ENCODE results near the gene SPATA13. TPM values are rescaled to one million over a fixed set of nuclear protein-coding genes. Genes with fewer than 3 reads are reported as not detected.
A peak's percentile ranks its signal among the peaks of the same experiment; 100 is the strongest.
"Not testable (repeated sequence)": the region's sequence is repeated elsewhere in the genome, so short reads cannot be mapped to it uniquely, and the experiment has no call there.

SPATA13 gene
- total RNA-seq, 3 donors from 2014 or later (not counting 1 experiment from before 2014, with no cell fraction given) = 108 to 141 (median 141) TPM

GRCh38 chr13:24348385-24348784 is 187.9 kb downstream of the SPATA13 start:
- Mint-ChIP-seq H3K36me3 (no peaks in the 10 kb centered on the region), H3K4me3 (no peak overlapping the region), H3K27ac (no peak overlapping the region), H3K27me3 (ENCODE audit: low read depth in 2 of 2) (peaks cover 4 to 8% of the 10 kb centered on the region in 2 donors), H3K4me1 (no peaks in the 10 kb centered on the region), H3K9me3 (no peaks in the 10 kb centered on the region)
- no peak overlapping the region for H3K4me3 ChIP-seq (ENCODE audit: low read length)
- no peaks in the 10 kb centered on the region for H3K36me3 ChIP-seq (ENCODE audit: control insufficient read depth, insufficient read depth, low read length)
- no peaks in the 10 kb centered on the region for H3K4me1 ChIP-seq (ENCODE audit: control insufficient read depth, insufficient read depth, low read length)
- intact Hi-C loops (cut with micrococcal nuclease) = no loop called here
- 84% methylated on average over 5 of the region's 5 CpGs for WGBS (ENCODE audit: insufficient coverage)
- DNase-seq (no peak), ATAC-seq (no peak)
- no peaks in the 10 kb centered on the region for H3K27me3 ChIP-seq (ENCODE audit: control insufficient read depth, insufficient read depth, low read length)
- no peaks in the 10 kb centered on the region for H3K9me3 ChIP-seq (ENCODE audit: control insufficient read depth, insufficient read depth, low read length)
- no peak overlapping the region for H3K27ac ChIP-seq (ENCODE audit: low read length)
- TF ChIP-seq CTCF (IDR thresholded peaks at IDR 0.05) = no peak

GRCh38 chr13:24348797-24349515 is 188.4 kb downstream of the SPATA13 start:
- no peak overlapping the region for H3K4me3 Mint-ChIP-seq
- no peak for ATAC-seq

GRCh38 chr13:24349778-24350664 is 189.5 kb downstream of the SPATA13 start:
- H3K27ac Mint-ChIP-seq; H3K4me3 Mint-ChIP-seq; DNase-seq; H3K4me1 Mint-ChIP-seq; H3K36me3 Mint-ChIP-seq; H3K27ac ChIP-seq (ENCODE audit: low read length); H3K36me3 ChIP-seq (ENCODE audit: control insufficient read depth, insufficient read depth, low read length); H3K27me3 Mint-ChIP-seq (ENCODE audit: low read depth in 2 of 2); H3K9me3 Mint-ChIP-seq; H3K4me1 ChIP-seq (ENCODE audit: control insufficient read depth, insufficient read depth, low read length); H3K4me3 ChIP-seq (ENCODE audit: low read length); H3K9me3 ChIP-seq (ENCODE audit: control insufficient read depth, insufficient read depth, low read length); intact Hi-C loops (cut with micrococcal nuclease); H3K27me3 ChIP-seq (ENCODE audit: control insufficient read depth, insufficient read depth, low read length): not testable (repeated sequence)
- ATAC-seq = peak in 1 of 3 donors; percentile 32
- 86% methylated on average over 3 of the region's 3 CpGs for WGBS (ENCODE audit: insufficient coverage)

More at GRCh38 chr13:24348797-24349515, 188.4 kb downstream of the SPATA13 start:
- no peak overlapping the region for H3K4me3 ChIP-seq (ENCODE audit: low read length)
- no peaks in the 10 kb centered on the region for H3K36me3 ChIP-seq (ENCODE audit: control insufficient read depth, insufficient read depth, low read length)
- Mint-ChIP-seq H3K27me3 (ENCODE audit: low read depth in 2 of 2) (peaks cover 4 to 8% of the 10 kb centered on the region in 2 donors), H3K9me3 (no peaks in the 10 kb centered on the region), H3K36me3 (no peaks in the 10 kb centered on the region), H3K4me1 (no peaks in the 10 kb centered on the region), H3K27ac (no peak overlapping the region)
- H3K27me3 ChIP-seq (ENCODE audit: control insufficient read depth, insufficient read depth, low read length) = no peaks in the 10 kb centered on the region
- intact Hi-C loops (cut with micrococcal nuclease) = no loop called here
- H3K4me1 ChIP-seq (ENCODE audit: control insufficient read depth, insufficient read depth, low read length) = no peaks in the 10 kb centered on the region
- no peaks in the 10 kb centered on the region for H3K9me3 ChIP-seq (ENCODE audit: control insufficient read depth, insufficient read depth, low read length)
- 71% methylated on average over 6 of the region's 6 CpGs for WGBS (ENCODE audit: insufficient coverage)
- no peak for DNase-seq
- no peak for TF ChIP-seq CTCF (IDR thresholded peaks at IDR 0.05)
- H3K27ac ChIP-seq (ENCODE audit: low read length) = no peak overlapping the region

- intact Hi-C loops (cut with micrococcal nuclease) = no loop called here
- Mint-ChIP-seq H3K27me3 (ENCODE audit: low read depth in 2 of 2) (no peaks in the 10 kb centered on the region), H3K9me3 (no peaks in the 10 kb centered on the region), H3K36me3 (no peaks in the 10 kb centered on the region), H3K27ac (no peak overlapping the region), H3K4me1 (no peaks in the 10 kb centered on the region), H3K4me3 (no peak overlapping the region)
- Histone ChIP-seq H3K27me3 (ENCODE audit: control insufficient read depth, insufficient read depth, low read length) (no peaks in the 10 kb centered on the region), H3K4me1 (ENCODE audit: control insufficient read depth, insufficient read depth, low read length) (no peaks in the 10 kb centered on the region), H3K36me3 (ENCODE audit: control insufficient read depth, insufficient read depth, low read length) (no peaks in the 10 kb centered on the region), H3K4me3 (ENCODE audit: low read length) (no peak overlapping the region), H3K27ac (ENCODE audit: low read length) (no peak overlapping the region), H3K9me3 (ENCODE audit: control insufficient read depth, insufficient read depth, low read length) (no peaks in the 10 kb centered on the region)
- no peak for ATAC-seq
- no peak for DNase-seq
- WGBS (ENCODE audit: insufficient coverage) = 75% methylated on average over 3 of the region's 3 CpGs
- no peak for TF ChIP-seq CTCF (IDR thresholded peaks at IDR 0.05)
These were observed 190.9 kb downstream of the SPATA13 start for GRCh38 chr13:24351423-24351822.

Measured in natural killer cell (primary cell).